ENCODE results near the gene SH3PXD2A. TPM values are rescaled to one million over a fixed set of nuclear protein-coding genes. Genes with fewer than 3 reads are reported as not detected.
"Not testable (repeated sequence)": the region's sequence is repeated elsewhere in the genome, so short reads cannot be mapped to it uniquely, and the experiment has no call there.

Gene SH3PXD2A
- total and polyA plus RNA-seq, 7 donors = 19.0 to 58.2 (median 24.5) TPM

GRCh38 chr10:103731609-103732270 is 123.6 kb downstream of the SH3PXD2A start:
- 35 to 57% methylated on average over 3 of the region's 3 CpGs for WGBS, 2 donors
- H3K9me3 ChIP-seq = no peaks in the 10 kb centered on the region
- H3K36me3 ChIP-seq = no peaks in the 10 kb centered on the region
- intact Hi-C loops (cut with DNase I) = no loop called here
- H3K4me3 ChIP-seq = no peak overlapping the region
- H3K27ac ChIP-seq = no peak overlapping the region
- H3K4me1 ChIP-seq = peaks cover 0 to 14% (median 12%) of the 10 kb centered on the region in 4 donors
- no peak for TF ChIP-seq POLR2A (IDR thresholded peaks at IDR 0.05)
- TF ChIP-seq POLR2AphosphoS5 (IDR thresholded peaks at IDR 0.05) = no peak
- TF ChIP-seq CTCF (IDR thresholded peaks at IDR 0.05) = no peak
- no peak for TF ChIP-seq EP300 (IDR thresholded peaks at IDR 0.05)
- no peak for DNase-seq
- H3K27me3 ChIP-seq = no peaks in the 10 kb centered on the region

- H3K27ac ChIP-seq; H3K27me3 ChIP-seq; H3K4me3 ChIP-seq; H3K9me3 ChIP-seq; DNase-seq; H3K36me3 ChIP-seq; intact Hi-C loops (cut with DNase I): not testable (repeated sequence)
- 89 to 93% methylated on average over 4 of the region's 4 CpGs for WGBS, 2 donors
- H3K4me1 ChIP-seq = peaks cover 0 to 14% (median 12%) of the 10 kb centered on the region in 4 donors
Measured at GRCh38 chr10:103731026-103731425, 124.3 kb downstream of the SH3PXD2A start.

GRCh38 chr10:103729851-103730250 is 125.5 kb downstream of the SH3PXD2A start:
- intact Hi-C loops (cut with DNase I) = no loop called here
- no peaks in the 10 kb centered on the region for H3K9me3 ChIP-seq
- H3K36me3 ChIP-seq = no peaks in the 10 kb centered on the region
- no peak for DNase-seq
- TF ChIP-seq EP300 (IDR thresholded peaks at IDR 0.05) (no peak), CTCF (IDR thresholded peaks at IDR 0.05) (no peak), POLR2A (IDR thresholded peaks at IDR 0.05) (no peak), POLR2AphosphoS5 (IDR thresholded peaks at IDR 0.05) (no peak)
- H3K27me3 ChIP-seq = no peaks in the 10 kb centered on the region
- no peak overlapping the region for H3K4me3 ChIP-seq
- WGBS, 2 donors = 86 to 88% methylated on average over 5 of the region's 5 CpGs
- H3K27ac ChIP-seq = no peak overlapping the region
- H3K4me1 ChIP-seq = peaks cover 0 to 14% (median 12%) of the 10 kb centered on the region in 4 donors

- no peaks in the 10 kb centered on the region for H3K9me3 ChIP-seq
- no peak overlapping the region for H3K4me3 ChIP-seq
- peaks cover 0 to 14% (median 12%) of the 10 kb centered on the region in 4 donors for H3K4me1 ChIP-seq
- DNase-seq = no peak
- H3K27me3 ChIP-seq = no peaks in the 10 kb centered on the region
- peak overlapping the region in 3 of 4 donors; percentile 24 to 39 (median 39) for H3K27ac ChIP-seq
- peaks cover 0 to 10% (median 0%) of the 10 kb centered on the region in 4 donors for H3K36me3 ChIP-seq
- TF ChIP-seq POLR2A (IDR thresholded peaks at IDR 0.05) (no peak), POLR2AphosphoS5 (IDR thresholded peaks at IDR 0.05) (no peak), CTCF (IDR thresholded peaks at IDR 0.05) (no peak), EP300 (IDR thresholded peaks at IDR 0.05) (no peak)
- intact Hi-C loops (cut with DNase I) = no loop called here
- WGBS, 2 donors = 90 to 91% methylated on average over 7 of the region's 7 CpGs
Measured at GRCh38 chr10:103727991-103728689, 127.2 kb downstream of the SH3PXD2A start.

GRCh38 chr10:103727546-103727963 is 127.8 kb downstream of the SH3PXD2A start:
- peak; percentile 85 for DNase-seq
- no peak overlapping the region for H3K4me3 ChIP-seq
- intact Hi-C loops (cut with DNase I) = no loop called here
- WGBS, 2 donors = 78 to 87% methylated on average over 14 of the region's 14 CpGs
- H3K36me3 ChIP-seq = peaks cover 0 to 14% (median 0%) of the 10 kb centered on the region in 4 donors
- H3K9me3 ChIP-seq = no peaks in the 10 kb centered on the region
- H3K27me3 ChIP-seq = no peaks in the 10 kb centered on the region
- peaks cover 0 to 14% (median 12%) of the 10 kb centered on the region in 4 donors for H3K4me1 ChIP-seq
- H3K27ac ChIP-seq = peak overlapping the region in 3 of 4 donors; percentile 24 to 39 (median 39)
- TF ChIP-seq POLR2AphosphoS5 (IDR thresholded peaks at IDR 0.05) (peak in 2 of 4 donors; percentile 18 to 35), POLR2A (IDR thresholded peaks at IDR 0.05) (no peak)

Data from sigmoid colon (tissue), 7 donors.